PC-3 (cell line): ENCODE data around the gene PER2.

Experiments
- EZH2 ChIP-seq: fragments of 300-600 bp; sonication (generic); IDR thresholded peaks from one replicate; pipeline ENCODE4 v1.6.1; 2017; ENCODE audit warnings: antibody characterized with exemption, mild to moderate bottlenecking, low read length; ENCODE audit not compliant: unreplicated experiment
- EZH2phosphoT487 ChIP-seq: fragments of 300-600 bp; sonication (generic); IDR thresholded peaks from 2 replicates; pipeline ENCODE4 v1.6.1; 2018; ENCODE audit warnings: mild to moderate bottlenecking, antibody characterized with exemption, low read length, borderline replicate concordance
- TF ChIP-seq, protein P1 (sequence below): fragments of 300-600 bp; sonication (generic); conservative IDR thresholded peaks from 2 replicates; pipeline ENCODE4 v1.5.1; 2017; ENCODE audit warnings: antibody characterized with exemption, low read depth, mild to moderate bottlenecking, low read length

DNA sequence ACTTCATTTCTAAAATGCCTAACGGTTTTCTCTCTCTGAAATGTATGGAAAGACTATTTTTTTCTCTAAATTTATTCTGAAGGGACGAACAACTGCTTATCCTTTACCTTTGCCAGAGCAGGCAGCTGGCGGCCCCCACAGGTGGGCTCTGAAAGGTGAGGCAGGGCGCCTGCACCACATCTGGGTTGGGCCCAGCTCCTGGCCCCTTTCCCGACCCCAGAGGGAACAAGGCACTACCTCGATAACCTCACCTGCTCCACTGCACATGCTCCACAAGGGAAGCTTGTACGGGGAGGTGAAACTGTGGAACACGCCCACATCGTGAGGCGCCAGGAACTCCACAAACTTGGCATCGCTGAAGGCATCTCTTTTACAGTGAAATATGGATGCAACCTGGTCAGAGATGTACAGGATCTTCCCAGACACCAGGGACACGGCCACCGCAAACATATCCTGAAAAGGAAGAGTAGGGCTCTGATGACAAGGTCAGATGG is 17.3 kb downstream of the PER2 start:
- TF ChIP-seq, protein P1, sequence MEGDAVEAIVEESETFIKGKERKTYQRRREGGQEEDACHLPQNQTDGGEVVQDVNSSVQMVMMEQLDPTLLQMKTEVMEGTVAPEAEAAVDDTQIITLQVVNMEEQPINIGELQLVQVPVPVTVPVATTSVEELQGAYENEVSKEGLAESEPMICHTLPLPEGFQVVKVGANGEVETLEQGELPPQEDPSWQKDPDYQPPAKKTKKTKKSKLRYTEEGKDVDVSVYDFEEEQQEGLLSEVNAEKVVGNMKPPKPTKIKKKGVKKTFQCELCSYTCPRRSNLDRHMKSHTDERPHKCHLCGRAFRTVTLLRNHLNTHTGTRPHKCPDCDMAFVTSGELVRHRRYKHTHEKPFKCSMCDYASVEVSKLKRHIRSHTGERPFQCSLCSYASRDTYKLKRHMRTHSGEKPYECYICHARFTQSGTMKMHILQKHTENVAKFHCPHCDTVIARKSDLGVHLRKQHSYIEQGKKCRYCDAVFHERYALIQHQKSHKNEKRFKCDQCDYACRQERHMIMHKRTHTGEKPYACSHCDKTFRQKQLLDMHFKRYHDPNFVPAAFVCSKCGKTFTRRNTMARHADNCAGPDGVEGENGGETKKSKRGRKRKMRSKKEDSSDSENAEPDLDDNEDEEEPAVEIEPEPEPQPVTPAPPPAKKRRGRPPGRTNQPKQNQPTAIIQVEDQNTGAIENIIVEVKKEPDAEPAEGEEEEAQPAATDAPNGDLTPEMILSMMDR = no peak
- TF ChIP-seq EZH2 (no peak), EZH2phosphoT487 (no peak)
